A673 (cell line): ENCODE measurements around the gene EML6. TPM values are rescaled to one million over a fixed set of nuclear protein-coding genes. Genes with fewer than 3 reads are reported as not detected.

ENCODE experiments used
- BruUV-seq: library from RNA; stranded (reverse); fragments of 400-500 nt; replicated peaks from 2 replicates; lab custom pipeline; 2021; lab: Mats Ljungman, UMichigan
- CTCF ChIA-PET: fragments of 300-600 bp; sonication (Branson Sonifier 250); formaldehyde crosslinking; loops from one replicate; lab custom pipeline; 2022; ENCODE audit warnings: antibody characterized with exemption; lab: Charles Lee
- POLR2A ChIA-PET: fragments of 300-600 bp; sonication (Branson Sonifier 250); formaldehyde crosslinking; loops from one replicate; lab custom pipeline; 2022; ENCODE audit warnings: antibody characterized with exemption; ENCODE audit not compliant: low non-redundant PET; lab: Charles Lee
- DNase-seq: peaks from one replicate; pipeline ENCODE4 v3.0.0-alpha.2; 2015; ENCODE audit warnings: low spot score
- H3K27ac ChIP-seq: fragments of 200-600 bp; sonication (generic); 2 replicates; pipeline ENCODE4 v1.5.1; 2016; ENCODE audit warnings: mixed run types, low read depth, mild to moderate bottlenecking, mixed read lengths, antibody characterized with exemption, low read length; ENCODE audit not compliant: poor library complexity, severe bottlenecking
- H3K27me3 ChIP-seq: fragments of 200-600 bp; sonication (generic); replicated peaks from 2 replicates; pipeline ENCODE4 v1.6.1; 2017; ENCODE audit warnings: mixed run types, low read depth, mild to moderate bottlenecking, mixed read lengths, antibody characterized with exemption, low read length; ENCODE audit not compliant: insufficient read depth, poor library complexity
- H3K36me3 ChIP-seq: fragments of 200-600 bp; sonication (generic); 2 replicates; pipeline ENCODE4 v1.6.1; 2016; ENCODE audit warnings: mixed run types, mild to moderate bottlenecking, mixed read lengths, antibody characterized with exemption, low read length; ENCODE audit not compliant: insufficient read depth, poor library complexity, severe bottlenecking
- H3K4me1 ChIP-seq: fragments of 200-600 bp; sonication (generic); 2 replicates; pipeline ENCODE4 v1.6.1; 2017; ENCODE audit warnings: mixed run types, mild to moderate bottlenecking, mixed read lengths, antibody characterized with exemption, low read length; ENCODE audit not compliant: insufficient read depth, poor library complexity, severe bottlenecking
- H3K4me3 ChIP-seq: fragments of 200-600 bp; sonication (generic); 2 replicates; pipeline ENCODE4 v1.5.1; 2016; ENCODE audit warnings: low read depth, mixed run types, mild to moderate bottlenecking, mixed read lengths, low read length; ENCODE audit not compliant: poor library complexity, severe bottlenecking
- H3K9me3 ChIP-seq: fragments of 200-600 bp; sonication (generic); 2 replicates; pipeline ENCODE4 v1.6.1; 2016; ENCODE audit warnings: mixed run types, low read depth, mild to moderate bottlenecking, mixed read lengths, antibody characterized with exemption, low read length; ENCODE audit not compliant: poor library complexity, severe bottlenecking
- EZH2 ChIP-seq: fragments of 200-600 bp; sonication (generic); IDR thresholded peaks from 2 replicates; pipeline ENCODE4 v1.6.1; 2017; ENCODE audit warnings: borderline replicate concordance, low read depth, mild to moderate bottlenecking, mixed read lengths, antibody characterized with exemption, low read length; ENCODE audit not compliant: poor library complexity, severe bottlenecking
- intact Hi-C: fragments of 100-400 bp; cut with micrococcal nuclease; formaldehyde crosslinking; loops from one replicate; pipeline ENCODE4 v1.10.0; 2022; ENCODE audit not compliant: unreplicated experiment
- total RNA-seq: library from RNA; stranded (reverse); gene quantifications from 2 replicates; pipeline ENCODE4 v1.2.3, GENCODE V29; 2021
- TF ChIP-seq, protein P1 (sequence below): fragments of 300-800, 200-600 bp; sonication (generic); conservative IDR thresholded peaks from 2 replicates; pipeline ENCODE4 v1.5.1; 2017; ENCODE audit warnings: low read depth, mild to moderate bottlenecking, antibody characterized with exemption, low read length, moderate library complexity, mixed read lengths

EML6 gene
- total RNA-seq, 1 experiment from 2014 or later: 1.9 TPM

GRCh38 chr2:55017428-55017827 lies 294.0 kb downstream of the EML6 start:
- intact Hi-C loops: loop anchor here (10.0 kb wide), 1 partner anchor 293 kb away; the partner anchor contains the start of gene EML6
- Histone ChIP-seq H3K4me1 (peaks cover 25% of the 10 kb centered on the region), H3K27me3 (no peaks in the 10 kb centered on the region), H3K4me3 (no peak overlapping the region), H3K27ac (no peak overlapping the region), H3K9me3 (no peaks in the 10 kb centered on the region), H3K36me3 (peaks cover 2% of the 10 kb centered on the region)
- POLR2A ChIA-PET: no interaction called here
- no peak for DNase-seq
- CTCF ChIA-PET: no interaction called here
- BruUV-seq: no TSS peak
- TF ChIP-seq EZH2: no peak
- TF ChIP-seq, protein P1, sequence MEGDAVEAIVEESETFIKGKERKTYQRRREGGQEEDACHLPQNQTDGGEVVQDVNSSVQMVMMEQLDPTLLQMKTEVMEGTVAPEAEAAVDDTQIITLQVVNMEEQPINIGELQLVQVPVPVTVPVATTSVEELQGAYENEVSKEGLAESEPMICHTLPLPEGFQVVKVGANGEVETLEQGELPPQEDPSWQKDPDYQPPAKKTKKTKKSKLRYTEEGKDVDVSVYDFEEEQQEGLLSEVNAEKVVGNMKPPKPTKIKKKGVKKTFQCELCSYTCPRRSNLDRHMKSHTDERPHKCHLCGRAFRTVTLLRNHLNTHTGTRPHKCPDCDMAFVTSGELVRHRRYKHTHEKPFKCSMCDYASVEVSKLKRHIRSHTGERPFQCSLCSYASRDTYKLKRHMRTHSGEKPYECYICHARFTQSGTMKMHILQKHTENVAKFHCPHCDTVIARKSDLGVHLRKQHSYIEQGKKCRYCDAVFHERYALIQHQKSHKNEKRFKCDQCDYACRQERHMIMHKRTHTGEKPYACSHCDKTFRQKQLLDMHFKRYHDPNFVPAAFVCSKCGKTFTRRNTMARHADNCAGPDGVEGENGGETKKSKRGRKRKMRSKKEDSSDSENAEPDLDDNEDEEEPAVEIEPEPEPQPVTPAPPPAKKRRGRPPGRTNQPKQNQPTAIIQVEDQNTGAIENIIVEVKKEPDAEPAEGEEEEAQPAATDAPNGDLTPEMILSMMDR: no peak

DNA sequence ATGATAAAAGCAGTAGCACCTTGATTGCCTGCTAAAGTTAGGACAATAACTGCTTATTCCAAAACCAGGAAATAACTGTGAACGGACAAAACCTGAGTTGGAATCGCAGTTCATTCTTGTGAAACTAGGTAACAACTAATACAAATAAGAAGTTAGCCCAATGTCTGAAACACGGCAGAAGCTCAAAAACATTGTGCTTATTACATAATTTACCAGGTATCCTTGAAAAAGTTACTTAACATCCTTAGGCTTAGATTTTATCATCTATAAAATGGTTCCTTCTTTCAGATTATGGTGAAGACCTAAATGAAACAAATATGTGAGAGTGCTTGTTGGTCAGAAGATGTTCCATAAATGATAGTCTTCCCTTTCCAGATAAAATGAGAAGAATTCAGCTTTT lies 294.4 kb downstream of the EML6 start:
- H3K4me1 ChIP-seq: peaks cover 20% of the 10 kb centered on the region

GRCh38 chr2:55018619-55019018 lies 295.2 kb downstream of the EML6 start:
- TF ChIP-seq, protein P1: no peak
- no peak for TF ChIP-seq EZH2
- POLR2A ChIA-PET: interaction anchor here (0.6 kb wide), 1 partner anchor 684 kb away, joined by 3 read pairs; no protein-coding TSS in a partner anchor

More for the DNA sequence above, 294.4 kb downstream of the EML6 start:
- Histone ChIP-seq H3K27me3 (no peaks in the 10 kb centered on the region), H3K4me3 (no peak overlapping the region), H3K27ac (no peak overlapping the region), H3K36me3 (peaks cover 2% of the 10 kb centered on the region), H3K9me3 (no peaks in the 10 kb centered on the region)
- no peak for DNase-seq
- TF ChIP-seq EZH2: no peak
- TF ChIP-seq, protein P1: no peak
- intact Hi-C loops: loop anchor here (10.0 kb wide), 1 partner anchor 293 kb away; the partner anchor contains the start of gene EML6
- BruUV-seq: no TSS peak
- ChIA-PET POLR2A (no interaction called here), CTCF (no interaction called here)

More at GRCh38 chr2:55018619-55019018, 295.2 kb downstream of the EML6 start:
- CTCF ChIA-PET: no interaction called here
- intact Hi-C loops: loop anchor here (10.0 kb wide), 1 partner anchor 294 kb away; the partner anchor contains the start of gene EML6
- no peaks in the 10 kb centered on the region for H3K9me3 ChIP-seq
- no peak for DNase-seq
- H3K36me3 ChIP-seq: peaks cover 2% of the 10 kb centered on the region
- H3K27ac ChIP-seq: no peak overlapping the region
- no peaks in the 10 kb centered on the region for H3K27me3 ChIP-seq
- no TSS peak for BruUV-seq
- no peak overlapping the region for H3K4me3 ChIP-seq
- peaks cover 13% of the 10 kb centered on the region for H3K4me1 ChIP-seq
